ENCODE data around the gene TMPRSS2. TPM values are rescaled to one million over a fixed set of nuclear protein-coding genes. Genes with fewer than 3 reads are reported as not detected.
A peak's percentile ranks its signal among the peaks of the same experiment; 100 is the strongest.
"Not testable (repeated sequence)": the region's sequence is repeated elsewhere in the genome, so short reads cannot be mapped to it uniquely, and the experiment has no call there.

TMPRSS2 gene
- total and polyA plus RNA-seq, 7 donors, result 0.03 to 0.15 (median 0.10) TPM; not detected in 3

GRCh38 chr21:41419921-41420862, 87.8 kb downstream of the TMPRSS2 start:
- intact Hi-C loops (cut with DNase I), result no loop called here
- no peak for TF ChIP-seq CTCF (IDR thresholded peaks at IDR 0.05)
- Histone ChIP-seq H3K36me3 (ENCODE audit: insufficient read depth in 1 of 2, low read depth in 1 of 2) (no peaks in the 10 kb centered on the region), H3K4me1 (no peaks in the 10 kb centered on the region), H3K4me3 (peak overlapping the region; percentile 78), H3K27me3 (ENCODE audit: insufficient read depth in 3 of 3, low read length in 2 of 3) (no peaks in the 10 kb centered on the region), H3K27ac (peak overlapping the region; percentile 71), H3K9me3 (no peaks in the 10 kb centered on the region)
- ATAC-seq (peak; percentile 71 to 88 (median 82)), DNase-seq (peak; percentile 82 to 83)
- WGBS, 3 donors, result 4 to 7% (median 5%) methylated on average over 46 to 54 of the region's 54 CpGs

GRCh38 chr21:41418956-41419680, 88.8 kb downstream of the TMPRSS2 start:
- TF ChIP-seq CTCF (IDR thresholded peaks at IDR 0.05), result no peak
- 92 to 94% (median 93%) methylated on average over 11 of the region's 11 CpGs for WGBS, 3 donors
- H3K4me1 ChIP-seq, result no peaks in the 10 kb centered on the region
- H3K36me3 ChIP-seq (ENCODE audit: insufficient read depth in 1 of 2, low read depth in 1 of 2), result no peaks in the 10 kb centered on the region
- ATAC-seq, result no peak
- intact Hi-C loops (cut with DNase I), result no loop called here
- H3K4me3 ChIP-seq, result no peak overlapping the region
- DNase-seq, result no peak
- H3K27ac ChIP-seq, result no peak overlapping the region
- H3K27me3 ChIP-seq (ENCODE audit: insufficient read depth in 3 of 3, low read length in 2 of 3), result no peaks in the 10 kb centered on the region
- peaks cover 3% of the 10 kb centered on the region for H3K9me3 ChIP-seq

GRCh38 chr21:41418393-41418792, 89.6 kb downstream of the TMPRSS2 start:
- 89 to 93% (median 91%) methylated on average over 6 of the region's 6 CpGs for WGBS, 3 donors
- no peak for DNase-seq
- Histone ChIP-seq H3K9me3 (peaks cover 3% of the 10 kb centered on the region), H3K36me3 (ENCODE audit: insufficient read depth in 1 of 2, low read depth in 1 of 2) (no peaks in the 10 kb centered on the region), H3K27ac (no peak overlapping the region), H3K4me1 (no peaks in the 10 kb centered on the region), H3K27me3 (ENCODE audit: insufficient read depth in 3 of 3, low read length in 2 of 3) (no peaks in the 10 kb centered on the region), H3K4me3 (no peak overlapping the region)
- TF ChIP-seq CTCF (IDR thresholded peaks at IDR 0.05), result no peak
- ATAC-seq, result no peak
- intact Hi-C loops (cut with DNase I), result no loop called here

- H3K27ac ChIP-seq; H3K4me3 ChIP-seq; intact Hi-C loops (cut with DNase I); H3K36me3 ChIP-seq (ENCODE audit: insufficient read depth in 1 of 2, low read depth in 1 of 2); H3K4me1 ChIP-seq; ATAC-seq; H3K27me3 ChIP-seq (ENCODE audit: insufficient read depth in 3 of 3, low read length in 2 of 3); DNase-seq; H3K9me3 ChIP-seq: not testable (repeated sequence)
- 79 to 87% (median 83%) methylated on average over 2 of the region's 2 CpGs for WGBS, 3 donors
These were observed 90.5 kb downstream of the TMPRSS2 start for GRCh38 chr21:41417505-41417904.

Other genes starting within 250 kb of the TMPRSS2 start
- under 1 TPM in 1 of 4 donors, not detected in 3; 0.26 TPM for gene FAM3B, start 191.4 kb downstream of the TMPRSS2 start, total RNA-seq
- under 1 TPM; 0.10 to 0.21 (median 0.18) TPM for gene FAM3B, start 191.4 kb downstream of the TMPRSS2 start, polyA plus RNA-seq
- 1 to 10 TPM; 2.7 to 3.6 (median 3.2) TPM for gene MX2, start 146.1 kb downstream of the TMPRSS2 start, total RNA-seq
- gene MX2, start 146.1 kb downstream of the TMPRSS2 start, polyA plus RNA-seq, result 1 to 10 TPM; 1.2 to 1.9 (median 1.3) TPM
- 10 to 100 TPM in 1 of 4 donors, 1 to 10 TPM in 3; 3.8 to 14.9 (median 6.2) TPM for gene MX1, start 81.9 kb downstream of the TMPRSS2 start, total RNA-seq
- 1 to 10 TPM; 2.2 to 3.7 (median 3.5) TPM for gene MX1, start 81.9 kb downstream of the TMPRSS2 start, polyA plus RNA-seq

Measured in psoas muscle (tissue), 8 donors.